Natural killer cell (primary cell): ENCODE data around the gene NAV3. TPM values are rescaled to one million over a fixed set of nuclear protein-coding genes. Genes with fewer than 3 reads are reported as not detected.

Experiments
- ATAC-seq, 3 donors: fragments of 150-1000 bp in 2 of 3; fragments of 200-7000 bp in 1 of 3; cut with Tn5 transposase; 1 replicate in 1 of 3; 2 replicates in 2 of 3; pipeline ENCODE4 v1.10.0; 2021; ENCODE audit warnings: mild to moderate bottlenecking in 2 of 3, moderate library complexity in 2 of 3
- DNase-seq, 2 donors: peaks; one replicate each; pipeline versions ENCODE4 v3.0.0 to v3.0.0-alpha.2; 2013 to 2021; ENCODE audit warnings: mixed read lengths in 1 of 2
- H3K27ac ChIP-seq: one replicate; pipeline ENCODE4 v1.5.1; 2013; ENCODE audit warnings: mild to moderate bottlenecking, low read length
- H3K27me3 ChIP-seq: one replicate; pipeline ENCODE4 v1.6.1; 2013; ENCODE audit warnings: low read length; ENCODE audit not compliant: control insufficient read depth, insufficient read depth
- H3K36me3 ChIP-seq: one replicate; pipeline ENCODE4 v1.6.1; 2013; ENCODE audit warnings: low read length; ENCODE audit not compliant: control insufficient read depth, insufficient read depth
- H3K4me1 ChIP-seq: one replicate; pipeline ENCODE4 v1.6.1; 2013; ENCODE audit warnings: low read length; ENCODE audit not compliant: control insufficient read depth, insufficient read depth
- H3K4me3 ChIP-seq: one replicate; pipeline ENCODE4 v1.5.1; 2013; ENCODE audit warnings: low read length
- H3K9me3 ChIP-seq: one replicate; pipeline ENCODE4 v1.6.1; 2013; ENCODE audit warnings: low read length; ENCODE audit not compliant: control insufficient read depth, insufficient read depth
- H3K27ac Mint-ChIP-seq, 2 donors: one replicate each; pipeline ENCODE4 v1.8.0; 2022; ENCODE audit warnings: mild to moderate bottlenecking in 2 of 2, mixed read lengths in 2 of 2, moderate library complexity in 1 of 2
- H3K27me3 Mint-ChIP-seq, 2 donors: one replicate each; pipeline ENCODE4 v1.8.0; 2022; ENCODE audit warnings: low read depth in 2 of 2, mixed read lengths in 2 of 2
- H3K36me3 Mint-ChIP-seq: one replicate; pipeline ENCODE4 v1.8.0; 2022; ENCODE audit warnings: mixed read lengths
- H3K4me1 Mint-ChIP-seq, 2 donors: one replicate each; pipeline ENCODE4 v1.8.0; 2022; ENCODE audit warnings: mixed read lengths in 2 of 2
- H3K4me3 Mint-ChIP-seq: one replicate; pipeline ENCODE4 v1.8.0; 2022; ENCODE audit warnings: mild to moderate bottlenecking, moderate library complexity, mixed read lengths
- H3K9me3 Mint-ChIP-seq, 2 donors: one replicate each; pipeline ENCODE4 v1.8.0; 2022; ENCODE audit warnings: mixed read lengths in 2 of 2
- WGBS: methylation state at CpG from one replicate; pipeline ENCODE4 v1.1.7; 2013; ENCODE audit warnings: missing lambda C conversion rate; ENCODE audit not compliant: insufficient coverage; 5-methylcytosine and 5-hydroxymethylcytosine counted together
- intact Hi-C: fragments of 100-400 bp; cut with micrococcal nuclease; formaldehyde crosslinking; loops from one replicate; pipeline ENCODE4 v1.14.2; 2022
- total RNA-seq, 4 donors: library from RNA; stranded (reverse); fragments of 120-200 nt in 1 of 4; gene quantifications; one replicate each; pipeline versions ENCODE4 v1.2.3 to v1.2.4, GENCODE V29; 2013 to 2022
- TF ChIP-seq, protein P1 (sequence below): fragments of 200-600 bp; IDR thresholded peaks from one replicate; pipeline ENCODE4 v1.8.0; 2022; ENCODE audit warnings: antibody characterized with exemption

The NAV3 gene
- total RNA-seq, 3 donors from 2014 or later (not counting 1 experiment from before 2014, with no cell fraction given), result not detected

DNA sequence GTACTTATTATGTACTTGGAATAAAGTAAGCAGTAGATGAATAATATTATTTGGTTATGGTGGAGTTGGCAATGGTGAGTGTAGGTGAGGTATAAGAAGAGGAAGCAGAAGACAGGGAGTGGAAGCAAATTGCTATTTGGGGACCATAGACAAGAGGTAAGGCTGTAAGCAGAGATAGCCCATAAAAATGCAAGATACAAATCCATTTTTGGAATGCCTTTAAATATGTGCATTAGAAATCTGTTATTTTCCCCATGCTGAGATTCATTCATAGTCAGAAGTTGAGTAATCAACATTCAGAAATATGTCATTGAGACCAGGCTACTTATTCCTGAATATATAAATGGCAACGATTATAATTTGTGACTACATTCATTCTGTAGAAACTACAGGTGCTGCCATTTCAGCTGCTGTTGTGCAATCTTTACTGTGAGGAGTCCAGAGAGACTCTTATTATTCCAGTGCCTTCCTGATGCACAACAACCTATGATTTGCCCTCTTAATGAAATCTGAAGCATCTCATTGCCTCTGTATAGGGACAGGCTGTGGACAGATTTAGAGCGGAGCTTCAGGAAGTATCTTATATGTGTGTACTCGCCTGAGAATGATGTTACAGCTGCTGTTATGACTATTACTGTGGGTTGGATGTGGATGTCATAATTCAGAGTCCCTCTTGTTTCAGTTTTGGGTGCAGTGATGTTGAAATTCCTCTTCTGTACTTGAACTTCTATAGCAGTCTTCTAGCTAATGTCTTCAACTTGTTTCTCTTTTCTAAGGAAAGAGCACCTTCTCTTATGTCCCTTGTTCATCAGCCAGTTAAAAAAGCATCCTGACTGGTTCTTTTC is 173.8 kb downstream of the NAV3 start:
- intact Hi-C loops, result no loop called here
- Histone ChIP-seq H3K9me3 (no peaks in the 10 kb centered on the region), H3K36me3 (no peaks in the 10 kb centered on the region), H3K27ac (no peak overlapping the region), H3K27me3 (no peaks in the 10 kb centered on the region), H3K4me3 (no peak overlapping the region), H3K4me1 (no peaks in the 10 kb centered on the region)
- no peaks in the 10 kb centered on the region for H3K36me3 Mint-ChIP-seq
- WGBS, result 63% methylated on average over 3 of the region's 3 CpGs
- DNase-seq (no peak), ATAC-seq (no peak)
- H3K9me3 Mint-ChIP-seq, result peaks cover 0 to 6% of the 10 kb centered on the region in 2 donors
- TF ChIP-seq, protein P1, sequence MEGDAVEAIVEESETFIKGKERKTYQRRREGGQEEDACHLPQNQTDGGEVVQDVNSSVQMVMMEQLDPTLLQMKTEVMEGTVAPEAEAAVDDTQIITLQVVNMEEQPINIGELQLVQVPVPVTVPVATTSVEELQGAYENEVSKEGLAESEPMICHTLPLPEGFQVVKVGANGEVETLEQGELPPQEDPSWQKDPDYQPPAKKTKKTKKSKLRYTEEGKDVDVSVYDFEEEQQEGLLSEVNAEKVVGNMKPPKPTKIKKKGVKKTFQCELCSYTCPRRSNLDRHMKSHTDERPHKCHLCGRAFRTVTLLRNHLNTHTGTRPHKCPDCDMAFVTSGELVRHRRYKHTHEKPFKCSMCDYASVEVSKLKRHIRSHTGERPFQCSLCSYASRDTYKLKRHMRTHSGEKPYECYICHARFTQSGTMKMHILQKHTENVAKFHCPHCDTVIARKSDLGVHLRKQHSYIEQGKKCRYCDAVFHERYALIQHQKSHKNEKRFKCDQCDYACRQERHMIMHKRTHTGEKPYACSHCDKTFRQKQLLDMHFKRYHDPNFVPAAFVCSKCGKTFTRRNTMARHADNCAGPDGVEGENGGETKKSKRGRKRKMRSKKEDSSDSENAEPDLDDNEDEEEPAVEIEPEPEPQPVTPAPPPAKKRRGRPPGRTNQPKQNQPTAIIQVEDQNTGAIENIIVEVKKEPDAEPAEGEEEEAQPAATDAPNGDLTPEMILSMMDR, result no peak
- H3K4me1 Mint-ChIP-seq, result no peaks in the 10 kb centered on the region
- H3K27ac Mint-ChIP-seq, result no peak overlapping the region
- H3K4me3 Mint-ChIP-seq, result no peak overlapping the region
- no peaks in the 10 kb centered on the region for H3K27me3 Mint-ChIP-seq

DNA sequence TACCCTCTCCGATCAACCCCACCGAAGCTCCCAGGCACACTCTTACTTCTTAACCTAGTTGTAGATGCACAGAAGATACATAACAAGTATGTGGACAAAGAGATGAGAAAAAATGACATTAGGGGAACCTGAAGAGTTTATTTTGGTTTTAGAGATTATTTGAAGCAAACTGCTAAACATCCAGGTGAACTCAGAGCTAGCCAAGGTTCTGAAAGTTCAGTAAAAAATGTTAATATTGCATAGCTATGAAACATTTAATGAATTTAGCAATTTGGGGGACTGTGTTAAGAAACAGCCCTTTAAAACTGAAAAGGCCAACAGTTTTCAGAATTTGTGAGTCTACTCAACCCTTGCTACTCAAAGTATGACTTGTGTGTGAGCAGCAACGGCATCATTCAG is 174.4 kb downstream of the NAV3 start:
- H3K27ac Mint-ChIP-seq, result no peak overlapping the region
- H3K9me3 Mint-ChIP-seq, result peaks cover 0 to 6% of the 10 kb centered on the region in 2 donors
- DNase-seq (no peak), ATAC-seq (no peak)
- WGBS, result 83% methylated on average over 2 of the region's 3 CpGs
- H3K9me3 ChIP-seq, result no peaks in the 10 kb centered on the region
- no peaks in the 10 kb centered on the region for H3K36me3 ChIP-seq
- no peaks in the 10 kb centered on the region for H3K27me3 Mint-ChIP-seq
- TF ChIP-seq, protein P1, result no peak
- H3K36me3 Mint-ChIP-seq, result no peaks in the 10 kb centered on the region
- intact Hi-C loops, result no loop called here
- no peaks in the 10 kb centered on the region for H3K4me1 Mint-ChIP-seq
- no peaks in the 10 kb centered on the region for H3K27me3 ChIP-seq
- no peak overlapping the region for H3K4me3 ChIP-seq
- no peak overlapping the region for H3K27ac ChIP-seq
- H3K4me1 ChIP-seq, result no peaks in the 10 kb centered on the region
- no peak overlapping the region for H3K4me3 Mint-ChIP-seq

DNA sequence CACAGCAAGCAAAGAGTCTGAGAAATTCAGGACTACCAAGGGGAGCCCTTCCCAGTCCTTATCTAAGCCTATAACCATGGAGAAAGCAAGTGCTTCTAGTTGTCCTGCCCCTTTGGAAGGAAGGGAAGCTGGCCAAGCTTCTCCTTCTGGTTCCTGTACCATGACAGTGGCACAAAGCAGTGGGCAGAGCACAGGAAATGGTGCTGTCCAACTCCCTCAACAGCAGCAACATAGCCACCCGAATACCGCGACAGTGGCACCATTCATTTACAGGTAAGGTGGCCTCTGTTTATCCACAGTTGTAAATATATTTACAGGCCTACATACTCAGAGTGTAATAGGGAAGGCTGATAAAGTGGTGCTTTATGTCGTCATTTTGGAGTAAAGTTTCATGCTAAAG is 176.5 kb downstream of the NAV3 start:
- DNase-seq (no peak), ATAC-seq (no peak)
- H3K4me1 Mint-ChIP-seq, result no peaks in the 10 kb centered on the region
- Histone ChIP-seq H3K9me3 (no peaks in the 10 kb centered on the region), H3K4me1 (no peaks in the 10 kb centered on the region), H3K27me3 (no peaks in the 10 kb centered on the region), H3K4me3 (no peak overlapping the region), H3K27ac (no peak overlapping the region), H3K36me3 (no peaks in the 10 kb centered on the region)
- 78% methylated on average over 1 of the region's 4 CpGs for WGBS
- no peaks in the 10 kb centered on the region for H3K36me3 Mint-ChIP-seq
- intact Hi-C loops, result no loop called here
- TF ChIP-seq, protein P1, result no peak
- no peaks in the 10 kb centered on the region for H3K27me3 Mint-ChIP-seq
- no peak overlapping the region for H3K27ac Mint-ChIP-seq
- peaks cover 0 to 9% of the 10 kb centered on the region in 2 donors for H3K9me3 Mint-ChIP-seq
- no peak overlapping the region for H3K4me3 Mint-ChIP-seq

DNA sequence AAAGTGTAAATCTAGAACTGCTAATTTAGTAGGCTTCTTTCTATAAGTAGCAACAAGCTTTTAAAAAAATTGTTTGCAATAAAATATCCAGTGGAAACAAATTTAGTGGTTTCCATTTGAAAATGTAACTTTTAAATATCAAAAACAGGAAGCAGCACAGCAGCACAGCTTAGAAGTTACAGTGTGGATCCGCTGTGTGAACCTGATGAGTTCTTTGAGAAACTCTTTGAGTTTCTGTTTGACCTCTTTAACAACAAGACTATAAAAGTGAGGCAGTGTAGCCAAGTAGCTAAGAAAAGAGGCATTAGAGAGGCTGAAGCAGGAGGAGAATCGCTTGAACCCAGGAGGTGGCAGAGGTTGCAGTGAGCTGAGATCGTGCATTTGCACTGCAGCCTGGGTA is 178.3 kb downstream of the NAV3 start:
- ATAC-seq (no peak), DNase-seq (no peak)
- peaks cover 7 to 15% of the 10 kb centered on the region in 2 donors for H3K9me3 Mint-ChIP-seq
- intact Hi-C loops, result no loop called here
- Histone ChIP-seq H3K27me3 (no peaks in the 10 kb centered on the region), H3K36me3 (no peaks in the 10 kb centered on the region), H3K27ac (no peak overlapping the region), H3K4me3 (no peak overlapping the region), H3K9me3 (no peaks in the 10 kb centered on the region), H3K4me1 (no peaks in the 10 kb centered on the region)
- no peaks in the 10 kb centered on the region for H3K36me3 Mint-ChIP-seq
- H3K27me3 Mint-ChIP-seq, result no peaks in the 10 kb centered on the region
- H3K4me1 Mint-ChIP-seq, result no peaks in the 10 kb centered on the region
- no peak overlapping the region for H3K27ac Mint-ChIP-seq
- TF ChIP-seq, protein P1, result no peak
- 80% methylated on average over 3 of the region's 3 CpGs for WGBS
- H3K4me3 Mint-ChIP-seq, result no peak overlapping the region
